Daoy (cell line): ENCODE data around the gene NELL1. TPM values are rescaled to one million over a fixed set of nuclear protein-coding genes. Genes with fewer than 3 reads are reported as not detected.
"Not testable (repeated sequence)": the region's sequence is repeated elsewhere in the genome, so short reads cannot be mapped to it uniquely, and the experiment has no call there.

ENCODE experiments used
- DNase-seq: peaks from one replicate; pipeline ENCODE4 v3.0.0-alpha.2; 2015; ENCODE audit warnings: low read depth
- total RNA-seq: library from RNA; depleted of rRNA; stranded (reverse); fragments of >200 nt; shearing (Covaris generic); gene quantifications from 2 replicates; pipeline ENCODE4 v1.2.3, GENCODE V29; 2014

Gene NELL1
- total RNA-seq, 1 experiment from 2014 or later, result not detected

DNA sequence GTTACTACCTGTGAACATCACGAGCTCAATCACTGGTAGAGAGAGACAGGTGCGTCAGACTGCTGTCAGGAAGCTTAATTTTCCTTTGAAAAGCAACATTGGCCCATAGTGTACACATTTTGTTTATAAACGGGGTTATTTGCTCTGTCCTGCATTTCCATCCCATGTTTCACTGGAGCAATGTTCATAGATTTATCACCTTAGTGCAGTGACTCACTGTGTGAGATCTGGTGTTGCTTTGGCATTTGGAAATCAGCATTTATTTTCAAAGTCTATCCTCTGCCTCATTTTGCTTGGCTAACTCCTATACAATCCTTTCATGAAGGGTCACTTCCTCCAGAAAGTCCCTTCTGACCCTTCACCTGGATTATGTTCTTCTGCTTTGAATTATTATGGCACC is 529.1 kb downstream of the NELL1 start:
- DNase-seq, result no peak

DNA sequence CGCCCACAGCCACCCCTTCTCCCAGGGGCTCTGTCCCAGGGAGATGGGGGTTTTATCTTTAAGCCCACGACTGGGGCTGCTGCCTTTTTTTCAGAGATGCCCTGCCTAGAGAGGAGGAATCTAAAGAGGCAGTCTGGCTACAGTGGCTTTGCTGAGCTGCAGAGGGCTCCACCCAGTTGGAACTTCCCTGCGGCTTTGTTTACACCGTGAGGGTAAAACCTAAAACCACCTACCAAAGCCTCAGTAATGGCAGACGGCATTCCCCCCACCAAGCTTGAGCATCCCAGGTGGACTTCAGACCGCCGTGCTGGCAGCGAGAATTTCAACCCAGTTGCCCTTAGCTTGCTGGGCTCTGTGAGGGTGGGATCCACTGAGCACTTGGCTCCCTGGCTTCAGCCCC is 535.8 kb downstream of the NELL1 start:
- no peak for DNase-seq

GRCh38 chr11:21225860-21226259 is 556.5 kb downstream of the NELL1 start:
- no peak for DNase-seq

DNA sequence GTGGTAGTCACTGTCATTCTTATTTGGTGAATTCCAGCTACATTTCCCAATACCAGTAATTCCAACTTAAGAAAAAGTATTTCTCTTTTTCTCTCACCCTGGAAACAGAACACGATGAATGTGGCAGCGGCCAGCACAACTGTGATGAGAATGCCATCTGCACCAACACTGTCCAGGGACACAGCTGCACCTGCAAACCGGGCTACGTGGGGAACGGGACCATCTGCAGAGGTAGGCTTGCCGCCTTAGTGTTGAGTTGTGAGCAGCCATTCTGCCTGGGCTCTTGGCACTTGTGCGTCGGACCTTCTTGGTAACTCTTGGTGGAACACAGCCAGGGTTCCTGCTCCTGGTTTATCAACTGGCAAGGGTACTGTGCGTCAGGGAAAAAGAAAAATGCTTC is 559.8 kb downstream of the NELL1 start:
- DNase-seq, result no peak

- DNase-seq, result no peak
Measured at GRCh38 chr11:21250196-21250595, 580.8 kb downstream of the NELL1 start.

DNA sequence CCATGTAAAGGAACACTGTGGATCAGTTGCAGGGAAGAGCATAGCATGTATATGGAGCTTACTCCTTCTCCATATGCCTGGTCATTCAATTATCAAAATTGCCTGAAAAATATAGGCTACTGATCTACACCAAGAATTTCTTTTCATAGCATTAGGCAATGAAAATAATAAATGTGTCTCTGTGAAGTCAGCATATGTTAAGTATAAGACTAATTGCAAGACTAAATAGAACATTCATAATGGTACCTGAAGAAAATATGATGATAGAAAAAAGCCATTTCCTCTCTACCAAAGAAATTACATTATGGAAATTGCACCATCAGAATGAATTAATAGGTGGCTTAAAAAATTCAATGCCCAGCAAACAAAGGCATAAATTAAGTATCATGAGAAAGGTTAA is 584.7 kb downstream of the NELL1 start:
- no peak for DNase-seq

DNA sequence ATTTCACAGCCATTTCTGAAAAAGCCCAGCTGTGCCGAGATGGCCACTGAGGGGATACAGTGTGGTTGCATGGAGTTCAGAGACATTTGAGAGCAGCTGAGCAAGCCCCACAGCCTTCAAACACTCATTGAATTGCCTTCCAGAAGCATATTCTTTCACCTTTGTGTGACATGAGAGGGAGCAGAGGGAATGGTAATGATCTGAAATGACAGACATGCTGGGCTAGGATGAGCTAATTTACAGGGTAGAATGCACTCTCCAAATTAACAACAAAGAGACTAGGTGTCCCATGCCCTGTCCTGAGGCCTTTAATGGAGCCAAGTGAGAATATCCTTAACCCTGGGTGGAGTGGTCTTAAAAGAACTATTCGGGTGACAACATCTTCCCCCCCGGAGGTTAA is 585.4 kb downstream of the NELL1 start:
- no peak for DNase-seq

- no peak for DNase-seq
Measured at GRCh38 chr11:21257461-21257860, 588.1 kb downstream of the NELL1 start.

DNA sequence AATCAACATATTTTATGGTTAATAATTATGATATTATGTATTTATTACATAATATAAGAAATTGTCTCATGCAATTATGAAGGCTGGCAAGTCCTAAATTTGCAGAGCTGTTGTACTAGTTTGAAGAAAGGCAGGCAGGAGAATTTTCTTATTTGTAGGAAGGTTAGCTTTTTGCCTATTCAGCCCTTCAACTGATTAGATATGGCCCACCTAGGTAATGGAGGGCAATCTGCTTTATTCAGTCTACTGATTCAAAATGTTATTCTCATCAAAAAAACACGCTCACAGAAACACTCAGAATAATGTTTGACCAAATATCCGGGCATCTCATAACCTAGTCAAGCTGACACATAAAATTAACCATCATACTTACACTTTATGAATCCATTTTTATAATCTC is 589.0 kb downstream of the NELL1 start:
- DNase-seq, result no peak

GRCh38 chr11:21260101-21260500 is 590.7 kb downstream of the NELL1 start:
- no peak for DNase-seq

DNA sequence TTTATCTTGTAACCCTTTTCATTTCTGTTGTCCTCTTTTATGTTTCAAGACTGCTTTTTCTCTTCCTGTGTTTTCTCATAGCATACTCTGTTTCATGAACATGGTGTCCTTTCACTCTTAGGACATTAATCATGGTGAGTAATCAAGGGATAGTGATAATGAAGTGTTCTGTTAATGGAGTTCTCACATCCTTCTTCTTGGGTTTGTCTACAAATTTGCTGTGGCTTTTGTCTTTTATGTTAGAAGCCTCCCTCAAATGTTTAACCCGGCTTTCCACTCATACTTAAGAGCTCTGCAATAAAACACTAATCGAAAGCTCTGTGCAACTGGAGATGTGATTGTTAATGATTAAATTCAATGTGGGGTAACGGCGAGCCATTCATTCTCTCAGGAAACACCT is 593.6 kb downstream of the NELL1 start:
- no peak for DNase-seq

- DNase-seq, result no peak
Measured at GRCh38 chr11:21264125-21264524, 594.7 kb downstream of the NELL1 start.

DNA sequence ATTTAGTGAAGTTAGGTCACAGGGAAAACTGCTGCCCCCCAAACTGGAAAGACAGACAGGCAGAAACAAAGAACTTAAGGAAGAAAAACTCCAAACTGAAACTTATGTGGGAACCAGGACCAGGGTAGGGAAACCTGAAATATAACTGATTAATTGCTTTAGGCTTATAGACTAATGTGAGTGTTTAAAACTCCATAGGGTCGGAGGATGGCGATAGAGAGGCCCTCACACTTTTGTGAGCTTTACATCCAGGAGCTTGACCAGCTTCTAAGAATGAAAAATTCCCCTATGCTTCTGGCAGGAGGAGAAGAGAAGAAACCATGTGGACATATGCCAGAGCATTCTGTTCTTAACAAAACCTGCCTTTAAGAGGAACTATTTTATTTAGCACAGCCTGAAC is 598.6 kb downstream of the NELL1 start:
- DNase-seq, result no peak

- DNase-seq, result not testable (repeated sequence)
Measured at GRCh38 chr11:21272139-21272538, 602.8 kb downstream of the NELL1 start.

DNA sequence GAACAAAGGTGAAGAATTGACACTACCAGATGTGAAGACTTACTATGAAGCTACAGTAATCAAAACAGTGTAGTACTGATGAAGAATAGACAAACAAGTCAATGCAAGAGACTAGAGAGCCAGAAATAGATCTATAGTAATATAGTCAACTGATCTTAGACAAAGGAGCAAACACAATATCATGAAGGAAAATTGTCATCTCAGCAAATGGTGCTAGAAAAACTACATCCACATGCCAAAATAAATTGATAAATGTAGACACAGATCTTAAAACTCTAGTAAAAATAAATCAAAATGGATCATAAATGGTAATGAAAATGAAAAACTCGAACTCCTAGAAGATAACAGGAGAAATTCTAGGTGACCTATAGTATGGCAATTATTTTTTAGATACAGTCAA is 609.5 kb downstream of the NELL1 start:
- DNase-seq, result no peak

GRCh38 chr11:21285104-21285503 is 615.7 kb downstream of the NELL1 start:
- DNase-seq, result no peak

DNA sequence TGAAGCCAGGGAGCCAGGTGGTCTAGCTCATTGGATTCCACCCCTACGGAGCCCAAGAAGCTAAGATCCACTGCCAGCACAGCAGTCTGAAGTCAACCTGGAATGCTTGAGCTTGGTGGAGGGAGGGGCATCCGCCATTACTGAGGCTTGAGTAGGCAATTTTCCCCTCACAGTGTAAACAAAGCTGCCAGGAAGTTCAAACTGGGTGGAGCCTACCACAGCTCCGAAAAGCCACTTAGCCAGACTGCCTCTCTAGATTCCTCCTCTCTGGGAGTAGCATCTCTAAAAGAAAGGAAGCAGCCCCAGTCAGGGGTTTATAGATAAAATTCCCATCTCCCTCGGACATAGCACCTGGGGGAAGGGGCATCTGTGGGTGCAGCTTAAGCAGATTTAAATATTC is 620.3 kb downstream of the NELL1 start:
- no peak for DNase-seq

- no peak for DNase-seq
Measured at GRCh38 chr11:21295508-21295907, 626.1 kb downstream of the NELL1 start.

DNA sequence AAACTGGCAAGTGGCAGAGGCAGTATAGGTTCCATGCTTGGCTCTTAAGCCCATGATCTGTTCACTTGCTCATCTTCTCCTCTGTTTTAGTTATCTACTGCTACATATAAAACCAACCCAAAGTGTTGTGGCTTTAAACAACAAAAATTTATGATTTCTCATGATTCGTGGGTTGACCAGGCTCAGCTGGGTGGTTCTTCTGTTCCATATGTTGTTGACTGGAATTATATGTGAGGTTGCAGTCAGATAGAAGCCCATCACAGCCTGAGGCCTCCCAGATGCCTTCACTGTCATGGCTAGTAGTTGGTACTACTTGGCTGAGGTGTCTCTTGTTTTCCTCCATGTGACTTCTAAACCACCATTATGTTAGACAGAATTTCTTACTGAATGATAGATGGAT is 632.6 kb downstream of the NELL1 start:
- DNase-seq, result no peak

DNA sequence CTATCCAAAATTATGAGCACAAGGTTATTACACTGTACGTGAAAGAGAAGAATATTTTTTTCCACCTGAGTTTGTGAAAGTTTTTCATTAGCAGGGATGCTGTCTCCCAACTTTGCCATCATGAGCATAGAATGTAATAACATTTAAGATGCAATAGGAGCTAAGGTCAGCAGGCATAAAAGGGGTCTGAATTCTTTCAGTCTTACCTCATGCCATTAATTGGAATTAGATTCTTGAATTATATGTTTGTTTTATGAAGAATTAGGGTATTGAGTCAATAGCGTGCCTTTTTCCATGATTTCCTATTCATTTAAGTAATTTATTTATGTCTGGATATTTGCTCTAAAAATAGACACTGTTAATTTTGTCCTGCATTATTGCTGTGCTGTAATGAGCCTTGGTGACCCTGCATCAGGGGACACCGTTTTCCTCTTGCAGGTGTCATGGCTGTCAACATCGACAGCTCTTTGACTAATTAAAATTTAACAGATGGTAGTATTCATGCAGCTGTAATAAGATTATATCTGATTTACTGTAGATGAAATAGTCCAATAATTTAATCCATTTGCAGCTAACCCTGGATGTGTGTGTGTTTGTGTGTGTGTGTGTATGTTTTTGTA is 637.5 kb downstream of the NELL1 start:
- DNase-seq, result no peak

DNA sequence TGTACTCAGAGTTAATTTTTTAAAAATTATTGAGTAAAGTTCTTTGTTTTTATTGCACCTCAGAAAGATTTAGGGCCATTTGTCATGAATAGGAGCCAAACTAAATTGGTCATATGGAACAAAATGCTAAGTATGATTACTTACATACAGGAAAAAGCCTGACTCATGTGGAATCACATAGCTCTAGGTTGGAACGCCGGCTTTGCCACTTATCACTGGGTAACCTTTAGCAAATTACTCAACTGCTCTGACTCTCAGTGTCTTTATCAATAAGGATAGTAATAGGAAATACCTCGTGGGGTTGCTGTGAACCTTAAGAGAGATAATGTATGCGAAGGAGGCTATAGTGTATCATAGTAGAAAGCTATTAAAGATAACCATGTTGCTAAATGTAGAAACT is 638.5 kb downstream of the NELL1 start:
- no peak for DNase-seq

GRCh38 chr11:21316591-21316990 is 647.2 kb downstream of the NELL1 start:
- DNase-seq, result no peak

DNA sequence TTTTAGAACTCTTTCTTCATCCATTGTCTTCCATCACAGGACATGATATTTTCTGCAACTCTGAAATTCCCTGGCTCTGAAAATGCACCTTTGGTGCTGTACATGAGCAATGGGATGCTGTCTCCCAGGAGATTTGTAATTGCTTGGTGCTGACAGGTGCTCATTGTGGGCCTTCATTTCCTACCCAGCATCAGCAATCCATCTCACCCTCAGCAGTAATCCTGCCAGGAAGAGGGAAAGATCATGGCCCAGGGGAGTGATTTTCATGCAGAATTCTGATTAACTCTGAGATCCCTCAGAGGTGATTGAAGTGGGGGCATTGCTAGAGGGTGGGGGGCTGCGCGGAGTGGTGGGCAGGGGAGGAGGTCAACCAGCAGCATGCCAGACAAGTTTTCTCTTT is 651.7 kb downstream of the NELL1 start:
- no peak for DNase-seq

GRCh38 chr11:21321530-21321929 is 652.1 kb downstream of the NELL1 start:
- no peak for DNase-seq

- DNase-seq, result no peak
Measured at GRCh38 chr11:21323617-21324016, 654.2 kb downstream of the NELL1 start.
